Activated CD4-positive, alpha-beta T cell treated with anti-CD3 and anti-CD28 coated beads for 24 hours (primary cell): ENCODE data around the gene JOSD2.
"Not testable (repeated sequence)": the region's sequence is repeated elsewhere in the genome, so short reads cannot be mapped to it uniquely, and the experiment has no call there.

Experiments used
- DNase-seq, 2 donors: peaks; one replicate each; pipeline ENCODE4 v3.0.0-alpha.2; 2020; ENCODE audit warnings: low read depth in 2 of 2

Gene JOSD2

GRCh38 chr19:50478901-50479715 is 31.9 kb downstream of the JOSD2 start:
- DNase-seq: no peak

- DNase-seq: no peak
These were observed 33.1 kb downstream of the JOSD2 start for GRCh38 chr19:50477751-50478515.

- DNase-seq: no peak
These were observed 34.1 kb downstream of the JOSD2 start for GRCh38 chr19:50476907-50477238.

- DNase-seq: peak; percentile 82 to 91
These were observed 34.6 kb downstream of the JOSD2 start, which contains the start of the genes EMC10 and GARIN5A for GRCh38 chr19:50476224-50476906. TSS of gene EMC10 (plus strand) at chr19:50476507. CDS start at chr19:50476545, 38 bp downstream. TSS of gene GARIN5A (minus strand) at chr19:50476848. CDS start at chr19:50476388, 460 bp downstream.

- DNase-seq: no peak
These were observed 35.2 kb downstream of the JOSD2 start for GRCh38 chr19:50475736-50476223.

- DNase-seq: no peak
These were observed 35.9 kb downstream of the JOSD2 start for GRCh38 chr19:50475101-50475568.

GRCh38 chr19:50473336-50473735 is 37.7 kb downstream of the JOSD2 start:
- DNase-seq: not testable (repeated sequence)

GRCh38 chr19:50468818-50469217 is 42.2 kb downstream of the JOSD2 start:
- DNase-seq: no peak

- DNase-seq: no peak
These were observed 43.4 kb downstream of the JOSD2 start for GRCh38 chr19:50467566-50467965.

- DNase-seq: no peak
These were observed 44.3 kb downstream of the JOSD2 start for GRCh38 chr19:50466706-50467039.

GRCh38 chr19:50465986-50466705 is 44.8 kb downstream of the JOSD2 start:
- DNase-seq: no peak

GRCh38 chr19:50465000-50465399 is 46.0 kb downstream of the JOSD2 start:
- DNase-seq: no peak

GRCh38 chr19:50464348-50464747 is 46.6 kb downstream of the JOSD2 start:
- DNase-seq: no peak

GRCh38 chr19:50462970-50463369 is 48.0 kb downstream of the JOSD2 start:
- DNase-seq: no peak

- DNase-seq: peak; percentile 44 to 55
These were observed 49.7 kb downstream of the JOSD2 start for GRCh38 chr19:50461066-50461875.

GRCh38 chr19:50460161-50460765 is 50.7 kb downstream of the JOSD2 start:
- DNase-seq: no peak

GRCh38 chr19:50459638-50460037 is 51.4 kb downstream of the JOSD2 start:
- DNase-seq: no peak

GRCh38 chr19:50459067-50459456 is 51.9 kb downstream of the JOSD2 start:
- DNase-seq: no peak

GRCh38 chr19:50458396-50459066 is 52.5 kb downstream of the JOSD2 start:
- no peak for DNase-seq

- no peak for DNase-seq
These were observed 53.7 kb downstream of the JOSD2 start for GRCh38 chr19:50457300-50457699.
